Esophagus muscularis mucosa (tissue), 4 donors: ENCODE measurements around the gene BET1.

Source experiments
- CTCF ChIP-seq, 3 experiments: fragments of 200-600 bp in 2 of 3; fragments of 450-650 bp in 1 of 3; sonication (generic) in 2 of 3; IDR thresholded peaks; one replicate each; pipeline ENCODE4 v1.5.1; 2017 to 2019; ENCODE audit warnings: antibody characterized with exemption in 3 of 3, mild to moderate bottlenecking in 2 of 3, moderate library complexity in 1 of 3
- EP300 ChIP-seq: sonication (generic); formaldehyde crosslinking; IDR thresholded peaks from one replicate; pipeline ENCODE4 v1.6.1; 2017; ENCODE audit warnings: antibody characterized with exemption
- POLR2AphosphoS5 ChIP-seq, 2 donors: sonication (generic); formaldehyde crosslinking; IDR thresholded peaks; one replicate each; pipeline ENCODE4 v1.6.1; 2017; ENCODE audit warnings: antibody characterized with exemption in 2 of 2

GRCh38 chr7:94041529-94041928, 37.4 kb upstream of the BET1 start:
- TF ChIP-seq POLR2AphosphoS5 (IDR thresholded peaks at IDR 0.05) (no peak), CTCF (IDR thresholded peaks at IDR 0.05) (no peak), EP300 (no peak)
